Psoas muscle (tissue), 8 donors: ENCODE measurements around the gene GGACT. TPM values are rescaled to one million over a fixed set of nuclear protein-coding genes. Genes with fewer than 3 reads are reported as not detected.

Experiments used
- ATAC-seq, 4 donors: fragments of 200-7000 bp; cut with Tn5 transposase; one replicate each; pipeline ENCODE4 v1.9.1; 2020; ENCODE audit warnings: moderate library complexity in 3 of 4, mild to moderate bottlenecking in 2 of 4
- DNase-seq, 2 donors: peaks; one replicate each; pipeline ENCODE4 v3.0.0-alpha.2; 2020
- H3K27ac ChIP-seq: fragments of 200-600 bp; one replicate; pipeline ENCODE4 v1.8.0; 2022
- H3K27me3 ChIP-seq, 3 donors: fragments of 200-600 bp in 1 of 3; one replicate each; pipeline versions ENCODE4 v1.6.1 to v1.8.0; 2013 to 2022; ENCODE audit warnings: low read length in 2 of 3, mild to moderate bottlenecking in 2 of 3, moderate library complexity in 1 of 3; ENCODE audit not compliant: insufficient read depth in 3 of 3
- H3K36me3 ChIP-seq, 2 donors: fragments of 200-600 bp in 1 of 2; one replicate each; pipeline versions ENCODE4 v1.6.1 to v1.8.0; 2013 to 2022; ENCODE audit warnings: low read depth in 1 of 2, mild to moderate bottlenecking in 1 of 2, moderate library complexity in 1 of 2; ENCODE audit not compliant: insufficient read depth in 1 of 2
- H3K4me1 ChIP-seq: fragments of 200-600 bp; one replicate; pipeline ENCODE4 v1.8.0; 2022
- H3K4me3 ChIP-seq: fragments of 200-600 bp; one replicate; pipeline ENCODE4 v1.8.0; 2022; ENCODE audit warnings: mild to moderate bottlenecking
- H3K9me3 ChIP-seq: fragments of 200-600 bp; one replicate; pipeline ENCODE4 v1.8.0; 2022
- CTCF ChIP-seq: fragments of 200-600 bp; IDR thresholded peaks from one replicate; pipeline ENCODE4 v1.8.0; 2022; ENCODE audit warnings: antibody characterized with exemption
- WGBS, 3 donors: extraction: QIAGEN DNeasy Blood & Tissue Kit; methylation state at CpG; one replicate each; pipeline versions ENCODE4 v1.1.6 to v1.1.7; 2013; 5-methylcytosine and 5-hydroxymethylcytosine counted together
- intact Hi-C, 2 donors: fragments of 100-400 bp; cut with DNase I; formaldehyde crosslinking; loops; one replicate each; pipeline versions ENCODE4 v1.11.0 to v1.14.2; 2022
- long read RNA-seq, 2 donors: library from polyadenylated mRNA; unstranded; transcript quantifications; one replicate each; pipeline ENCODE4 v2.0.0, GENCODE V29; 2021
- polyA plus RNA-seq, 3 donors: library from polyadenylated mRNA; stranded (reverse); fragments of 200-250 nt; gene quantifications; one replicate each; pipeline ENCODE4 v1.2.3, GENCODE V29; 2013
- total RNA-seq, 4 donors: library from RNA; stranded (reverse); fragmentation: NEBNext Ultra II Directional in 2 of 4; extraction: Animal tissue kit (Norgen Biotek cat#: 25700) in 2 of 4; gene quantifications; one replicate each; pipeline versions ENCODE4 v1.2.1 to v1.2.4, GENCODE V29; 2021 to 2023
- donor health status: healthy with polysubstance abuse.
- donor health status: DM: no; HTN: no; CAD: no; lungs with moderate emphysema.
- donor health status: Bipolar disorder and iron deficiency.
- donor health status: healthy.
- donor health status: DM: yes; HTN: yes; CAD: no.
- donor health status: DM: no; HTN: no; CAD: no.
- donor health status: DM: no; HTN: no; CAD: no.
- donor health status: DM: yes; HTN: yes; CAD: no.

Gene GGACT
- total RNA-seq = 1 to 10 TPM; 1.6 to 4.4 (median 2.6) TPM
- polyA plus RNA-seq = under 1 TPM; 0.44 to 0.79 (median 0.70) TPM
- long read RNA-seq, donor 1 = 0 reads
- long read RNA-seq, donor 2, partial matches to known transcripts = 1 of 7 reads
- long read RNA-seq, donor 2, other reads (novel, unspliced or antisense) = 2 of 7 reads

- Histone ChIP-seq H3K4me3 (peak within 1 kb of the TSS; percentile 92), H3K4me1 (no peaks in the 10 kb centered on the region), H3K9me3 (no peaks in the 10 kb centered on the region), H3K27ac (peak within 1 kb of the TSS; percentile 69), H3K36me3 (no peaks in the 10 kb centered on the region), H3K27me3 (no peaks in the 10 kb centered on the region)
- intact Hi-C loops = no loop called here
- TF ChIP-seq CTCF = peak; percentile 68
- peak; percentile 77 to 87 for DNase-seq
- WGBS, 3 donors = 8 to 16% (median 9%) methylated on average over 37 to 82 of the region's 82 CpGs
- peak; percentile 89 to 98 (median 98) for ATAC-seq
Observed at GRCh38 chr13:100588331-100589177, at the start of gene GGACT. Gene GGACT (minus strand): TSS chr13:100588789. CDS start chr13:100532591, 56,198 bp downstream.

GRCh38 chr13:100637796-100638195, 49.2 kb upstream of the GGACT start:
- DNase-seq (no peak), ATAC-seq (no peak)
- Histone ChIP-seq H3K4me1 (no peaks in the 10 kb centered on the region), H3K27me3 (no peaks in the 10 kb centered on the region), H3K36me3 (peaks cover 11 to 60% of the 10 kb centered on the region in 2 donors), H3K9me3 (no peaks in the 10 kb centered on the region), H3K4me3 (no peak overlapping the region), H3K27ac (no peak overlapping the region)
- no peak for TF ChIP-seq CTCF
- intact Hi-C loops = no loop called here
- WGBS, 3 donors = 82 to 88% (median 85%) methylated on average over 5 of the region's 5 CpGs

- no peak for ATAC-seq
- intact Hi-C loops = no loop called here
- H3K36me3 ChIP-seq = peaks cover 11 to 60% of the 10 kb centered on the region in 2 donors
- no peaks in the 10 kb centered on the region for H3K27me3 ChIP-seq
- no peak overlapping the region for H3K27ac ChIP-seq
- TF ChIP-seq CTCF = no peak
- H3K9me3 ChIP-seq = no peaks in the 10 kb centered on the region
- WGBS, 3 donors = 89 to 97% (median 91%) methylated on average over 16 of the region's 16 CpGs
- no peaks in the 10 kb centered on the region for H3K4me1 ChIP-seq
- no peak overlapping the region for H3K4me3 ChIP-seq
- DNase-seq = no peak
Observed at GRCh38 chr13:100637380-100637779, 48.8 kb upstream of the GGACT start.

- intact Hi-C loops = no loop called here
- Histone ChIP-seq H3K27me3 (no peaks in the 10 kb centered on the region), H3K27ac (no peak overlapping the region), H3K4me1 (no peaks in the 10 kb centered on the region), H3K9me3 (no peaks in the 10 kb centered on the region), H3K36me3 (peaks cover 11 to 55% of the 10 kb centered on the region in 2 donors), H3K4me3 (no peak overlapping the region)
- TF ChIP-seq CTCF = no peak
- ATAC-seq = no peak
- WGBS, 3 donors = 89 to 91% (median 90%) methylated on average over 7 of the region's 7 CpGs
- no peak for DNase-seq
Observed at GRCh38 chr13:100636441-100636840, 47.9 kb upstream of the GGACT start.
